OCI-LY7 (cell line): ENCODE results near the gene OR10Z1. TPM values are rescaled to one million over a fixed set of nuclear protein-coding genes. Genes with fewer than 3 reads are reported as not detected.

Source experiments
- BruUV-seq: library from RNA; stranded (reverse); fragments of 400-500 nt; replicated peaks from 2 replicates; lab custom pipeline; 2021; lab: Mats Ljungman, UMichigan
- CTCF ChIA-PET: fragments of 300-600 bp; sonication (Branson Sonifier 250); formaldehyde crosslinking; loops from one replicate; lab custom pipeline; 2022; ENCODE audit warnings: antibody characterized with exemption; ENCODE audit not compliant: unreplicated experiment; lab: Charles Lee
- POLR2A ChIA-PET: fragments of 300-600 bp; sonication (Branson Sonifier 250); formaldehyde crosslinking; loops from one replicate; lab custom pipeline; 2022; ENCODE audit warnings: antibody characterized with exemption; lab: Charles Lee
- DNase-seq: peaks from one replicate; pipeline ENCODE4 v3.0.0-alpha.2; 2015; ENCODE audit warnings: low spot score
- H2AFZ ChIP-seq: fragments of 200-600 bp; sonication (generic), shearing (Covaris generic); 2 replicates; pipeline ENCODE4 v1.6.1; 2014; ENCODE audit warnings: mild to moderate bottlenecking, antibody characterized with exemption, low read length, moderate library complexity
- H3K27ac ChIP-seq: fragments of 200-600 bp; sonication (generic); 2 replicates; pipeline ENCODE4 v1.5.1; 2014; ENCODE audit warnings: mixed run types, low read depth, mild to moderate bottlenecking, moderate library complexity, low read length, inconsistent platforms; ENCODE audit not compliant: poor library complexity, severe bottlenecking
- H3K36me3 ChIP-seq: fragments of 200-600 bp; sonication (generic); 2 replicates; pipeline ENCODE4 v1.6.1; 2014; ENCODE audit warnings: mild to moderate bottlenecking, antibody characterized with exemption, low read length, moderate library complexity, mixed read lengths; ENCODE audit not compliant: insufficient read depth
- H3K4me1 ChIP-seq: fragments of 200-600 bp; sonication (generic); 2 replicates; pipeline ENCODE4 v1.5.1; 2014; ENCODE audit warnings: mild to moderate bottlenecking, low read length; ENCODE audit not compliant: insufficient read depth, poor library complexity, severe bottlenecking
- H3K4me2 ChIP-seq: fragments of 200-600 bp; sonication (generic); 2 replicates; pipeline ENCODE4 v1.6.1; 2014; ENCODE audit warnings: mild to moderate bottlenecking, low read length
- H3K4me3 ChIP-seq: fragments of 200-600 bp; sonication (generic); 2 replicates; pipeline ENCODE4 v1.5.1; 2014; ENCODE audit warnings: mild to moderate bottlenecking, low read depth, low read length; ENCODE audit not compliant: poor library complexity, severe bottlenecking
- H3K79me2 ChIP-seq: fragments of 200-600 bp; sonication (generic); 2 replicates; pipeline ENCODE4 v1.6.1; 2016; ENCODE audit warnings: low read depth, mild to moderate bottlenecking, low read length, moderate library complexity, mixed read lengths; ENCODE audit not compliant: insufficient read depth
- H3K9me2 ChIP-seq: fragments of 200-600 bp; sonication (generic); 2 replicates; pipeline ENCODE4 v1.6.1; 2016; ENCODE audit warnings: mild to moderate bottlenecking, low read length, mixed read lengths; ENCODE audit not compliant: insufficient read depth
- H3K9me3 ChIP-seq: fragments of 200-600 bp; sonication (generic); 2 replicates; pipeline ENCODE4 v1.6.1; 2014; ENCODE audit warnings: mild to moderate bottlenecking, mixed run types, low read length, mixed read lengths
- H4K20me1 ChIP-seq: fragments of 200-600 bp; sonication (generic); 2 replicates; pipeline ENCODE4 v1.6.1; 2014; ENCODE audit warnings: mild to moderate bottlenecking, antibody characterized with exemption, low read length, moderate library complexity, mixed read lengths; ENCODE audit not compliant: insufficient read depth
- CTCF ChIP-seq: fragments of 200-600 bp; sonication (generic); conservative IDR thresholded peaks from 2 replicates; pipeline ENCODE4 v1.5.1; 2014; ENCODE audit warnings: mild to moderate bottlenecking, antibody characterized with exemption, low read length, moderate library complexity, mixed read lengths
- EZH2phosphoT487 ChIP-seq: fragments of 200-600 bp; sonication (generic); IDR thresholded peaks from 2 replicates; pipeline ENCODE4 v1.6.1; 2018; ENCODE audit warnings: low read depth, borderline replicate concordance, mild to moderate bottlenecking, mixed run types, antibody characterized with exemption, low read length, moderate library complexity, mixed read lengths
- intact Hi-C: fragments of 100-400 bp; cut with micrococcal nuclease; formaldehyde crosslinking; loops from one replicate; pipeline ENCODE4 v1.10.0; 2022; ENCODE audit not compliant: unreplicated experiment
- total RNA-seq, 2 experiments: library from RNA; depleted of rRNA in 1 of 2; stranded (reverse); fragments of >200 nt in 1 of 2; shearing (Covaris generic) in 1 of 2; gene quantifications; 2 replicates each; pipeline ENCODE4 v1.2.3, GENCODE V29; 2014 to 2022

OR10Z1 gene
- total RNA-seq, 2 experiments from 2014 or later = not detected

DNA sequence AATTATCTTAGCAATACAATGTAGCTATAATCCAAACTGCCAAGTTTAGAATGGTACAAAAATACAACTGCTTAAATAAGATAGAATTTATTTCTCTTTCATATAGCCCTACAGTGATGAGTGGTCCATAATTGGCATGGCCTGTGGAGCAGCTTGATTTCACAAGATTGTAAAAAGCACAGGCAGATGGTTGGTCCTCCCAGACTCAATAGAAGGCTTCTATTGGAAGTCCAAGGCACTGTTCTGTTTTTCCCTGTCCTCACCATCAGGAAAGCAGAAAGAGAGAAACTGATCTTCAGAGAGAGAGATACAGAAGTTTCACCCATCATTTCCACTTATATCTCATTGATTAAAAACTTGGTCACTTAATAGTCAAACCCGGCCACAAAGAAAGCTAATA lies 32.8 kb upstream of the OR10Z1 start:
- no TSS peak for BruUV-seq
- no peaks in the 10 kb centered on the region for H3K4me1 ChIP-seq
- H3K27ac ChIP-seq = no peak overlapping the region
- H3K9me2 ChIP-seq = no peaks in the 10 kb centered on the region
- no peak for DNase-seq
- no peaks in the 10 kb centered on the region for H3K79me2 ChIP-seq
- intact Hi-C loops = no loop called here
- H3K9me3 ChIP-seq = no peaks in the 10 kb centered on the region
- no peaks in the 10 kb centered on the region for H4K20me1 ChIP-seq
- ChIA-PET POLR2A (no interaction called here), CTCF (no interaction called here)
- no peaks in the 10 kb centered on the region for H3K36me3 ChIP-seq
- no peak overlapping the region for H2AFZ ChIP-seq
- H3K4me3 ChIP-seq = no peak overlapping the region
- no peak for TF ChIP-seq EZH2phosphoT487
- TF ChIP-seq CTCF = no peak
- no peak overlapping the region for H3K4me2 ChIP-seq

- DNase-seq = no peak
- Histone ChIP-seq H3K9me2 (no peaks in the 10 kb centered on the region), H4K20me1 (no peaks in the 10 kb centered on the region), H2AFZ (no peak overlapping the region), H3K9me3 (no peaks in the 10 kb centered on the region), H3K36me3 (no peaks in the 10 kb centered on the region), H3K79me2 (no peaks in the 10 kb centered on the region), H3K4me3 (no peak overlapping the region), H3K4me1 (no peaks in the 10 kb centered on the region), H3K27ac (no peak overlapping the region), H3K4me2 (no peak overlapping the region)
- no peak for TF ChIP-seq EZH2phosphoT487
- no peak for TF ChIP-seq CTCF
- BruUV-seq = no TSS peak
- ChIA-PET CTCF (no interaction called here), POLR2A (no interaction called here)
- intact Hi-C loops = no loop called here
Observed at GRCh38 chr1:158577561-158577960, 27.5 kb upstream of the OR10Z1 start.

DNA sequence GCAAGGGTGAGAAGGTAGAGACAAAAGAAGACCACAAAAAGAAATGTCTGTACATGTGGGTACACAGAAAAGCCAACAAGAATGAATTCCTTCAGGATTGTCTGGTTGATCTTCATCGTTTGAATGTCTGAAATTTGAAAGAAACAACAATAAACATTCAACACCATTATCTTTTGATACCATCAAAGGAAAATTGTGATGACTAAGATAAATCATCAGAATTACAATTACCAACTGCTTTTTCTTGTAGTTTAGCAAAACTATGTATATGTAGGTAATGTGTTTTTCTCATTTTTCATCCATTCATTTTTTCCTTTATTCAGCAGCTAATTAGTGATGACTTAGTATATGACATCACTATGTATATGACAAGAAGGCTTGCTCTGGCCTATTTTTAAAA lies 25.3 kb upstream of the OR10Z1 start, which contains the start of gene OR10X1:
Gene OR10X1, minus strand, starts transcription at position 167 of the 400 bp plus-strand sequence. Its CDS starts 0 bp downstream, at position 167.
- BruUV-seq = no TSS peak
- Histone ChIP-seq H3K4me3 (no peak within 1 kb of the TSS), H3K4me2 (no peak within 1 kb of the TSS), H3K4me1 (no peaks in the 10 kb centered on the region), H4K20me1 (no peaks in the 10 kb centered on the region), H3K27ac (no peak within 1 kb of the TSS), H2AFZ (no peak within 1 kb of the TSS), H3K36me3 (no peaks in the 10 kb centered on the region), H3K79me2 (no peaks in the 10 kb centered on the region), H3K9me3 (no peaks in the 10 kb centered on the region), H3K9me2 (no peaks in the 10 kb centered on the region)
- TF ChIP-seq EZH2phosphoT487 = no peak
- TF ChIP-seq CTCF = no peak
- POLR2A ChIA-PET = interaction anchor here (0.8 to 1.0 kb wide), 2 partner anchors 31 to 210 kb away, joined by 3 to 6 read pairs; no protein-coding TSS in a partner anchor
- intact Hi-C loops = no loop called here
- DNase-seq = no peak
- CTCF ChIA-PET = no interaction called here
